Sigmoid colon (tissue), 7 donors: Measurements from ENCODE around the gene UTP14C. TPM values are rescaled to one million over a fixed set of nuclear protein-coding genes. Genes with fewer than 3 reads are reported as not detected.

Source experiments
- DNase-seq: peaks from one replicate; pipeline ENCODE4 v3.0.0-alpha.2; 2019
- H3K27ac ChIP-seq, 4 donors: fragments of 200-600 bp; sonication (generic); one replicate each; pipeline ENCODE4 v1.5.1; 2016 to 2019; ENCODE audit warnings: mild to moderate bottlenecking in 1 of 4
- H3K27me3 ChIP-seq, 3 donors: fragments of 200-600 bp; sonication (generic); one replicate each; pipeline ENCODE4 v1.5.1; 2019; ENCODE audit warnings: mild to moderate bottlenecking in 1 of 3
- H3K36me3 ChIP-seq, 4 donors: fragments of 200-600 bp; sonication (generic); one replicate each; pipeline ENCODE4 v1.5.1; 2016 to 2019
- H3K4me1 ChIP-seq, 4 donors: fragments of 200-600 bp; sonication (generic); one replicate each; pipeline ENCODE4 v1.5.1; 2017 to 2019
- H3K4me3 ChIP-seq, 4 donors: fragments of 200-600 bp; sonication (generic); one replicate each; pipeline ENCODE4 v1.5.1; 2017 to 2019; ENCODE audit warnings: mild to moderate bottlenecking in 2 of 4, moderate library complexity in 1 of 4
- H3K9me3 ChIP-seq, 4 donors: fragments of 200-600 bp in 3 of 4; sonication (generic) in 3 of 4; one replicate each; pipeline versions ENCODE4 v1.5.1 to v1.6.1; 2013 to 2019
- CTCF ChIP-seq, 4 experiments: fragments of 450-650 bp in 3 of 4; fragments of 200-600 bp in 1 of 4; IDR thresholded peaks; one replicate each; pipeline ENCODE4 v1.5.1; 2016 to 2019; ENCODE audit warnings: antibody characterized with exemption in 4 of 4, mild to moderate bottlenecking in 3 of 4, moderate library complexity in 2 of 4
- EP300 ChIP-seq, 4 donors: sonication (generic); formaldehyde crosslinking; IDR thresholded peaks; one replicate each; pipeline ENCODE4 v1.6.1; 2017; ENCODE audit warnings: antibody characterized with exemption in 4 of 4
- POLR2A ChIP-seq, 2 donors: fragments of 450-650 bp; IDR thresholded peaks; one replicate each; pipeline ENCODE4 v1.6.1; 2016; ENCODE audit warnings: antibody characterized with exemption in 2 of 2, mild to moderate bottlenecking in 2 of 2, moderate library complexity in 2 of 2
- POLR2AphosphoS5 ChIP-seq, 4 donors: sonication (generic); formaldehyde crosslinking; IDR thresholded peaks; one replicate each; pipeline ENCODE4 v1.6.1; 2017; ENCODE audit warnings: antibody characterized with exemption in 4 of 4
- WGBS, 2 donors: extraction: QIAGEN DNeasy Blood & Tissue Kit; methylation state at CpG; one replicate each; pipeline ENCODE4 v1.1.7; 2013; 5-methylcytosine and 5-hydroxymethylcytosine counted together
- intact Hi-C: fragments of 100-400 bp; cut with DNase I; formaldehyde crosslinking; loops from one replicate; pipeline ENCODE4 v1.15.1; 2023
- polyA plus RNA-seq, 3 donors: library from polyadenylated mRNA; stranded (reverse); fragments of 200-250 nt; gene quantifications; one replicate each; pipeline ENCODE4 v1.2.3, GENCODE V29; 2013
- total RNA-seq, 4 donors: library from RNA; depleted of rRNA; stranded (reverse); fragments of >200 nt; gene quantifications; one replicate each; pipeline ENCODE4 v1.1.0, GENCODE V29; 2016
- donor health status: healthy with polysubstance abuse.
- donor health status: Bipolar disorder and iron deficiency.
- donor health status: healthy.

Gene UTP14C
- total and polyA plus RNA-seq, 7 donors, result 1.8 to 18.2 (median 15.0) TPM

- H3K27ac ChIP-seq, result no peak overlapping the region
- no peak for TF ChIP-seq POLR2AphosphoS5 (IDR thresholded peaks at IDR 0.05)
- no peak for TF ChIP-seq POLR2A (IDR thresholded peaks at IDR 0.05)
- no peaks in the 10 kb centered on the region for H3K9me3 ChIP-seq
- H3K36me3 ChIP-seq, result no peaks in the 10 kb centered on the region
- H3K4me3 ChIP-seq, result no peak overlapping the region
- DNase-seq, result no peak
- H3K4me1 ChIP-seq, result peaks cover 0 to 15% (median 10%) of the 10 kb centered on the region in 4 donors
- H3K27me3 ChIP-seq, result no peaks in the 10 kb centered on the region
- WGBS, 2 donors, result 58 to 85% methylated on average over 8 of the region's 8 CpGs
- intact Hi-C loops, result no loop called here
These were observed 17.8 kb upstream of the UTP14C start for GRCh38 chr13:52006523-52007245.

DNA sequence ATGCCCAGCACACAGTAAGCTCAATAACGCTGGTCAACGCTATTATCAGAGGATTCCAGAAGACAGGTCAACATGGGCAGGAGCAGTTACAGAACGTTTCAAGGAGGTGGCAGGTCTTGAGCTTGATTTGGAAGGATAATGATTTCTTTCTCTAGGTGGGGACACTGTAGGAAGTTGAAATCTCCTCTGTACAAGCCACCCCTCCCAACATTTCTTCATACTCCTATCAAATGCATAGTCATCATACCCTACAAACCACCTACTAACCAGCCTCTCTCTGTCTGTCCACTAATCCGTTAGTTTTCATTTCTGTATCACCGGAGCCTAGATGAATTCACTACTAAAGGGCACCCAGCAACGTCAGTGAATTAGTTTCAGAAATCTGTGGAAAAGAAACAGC lies 14.5 kb upstream of the UTP14C start:
- H3K4me3 ChIP-seq, result no peak overlapping the region
- intact Hi-C loops, result loop anchor here (2.0 to 5.0 kb wide), 4 partner anchors 193 to 558 kb away; partner anchors contain the start of genes INTS6, VPS36 and WDFY2
- H3K36me3 ChIP-seq, result no peaks in the 10 kb centered on the region
- H3K27me3 ChIP-seq, result no peaks in the 10 kb centered on the region
- H3K4me1 ChIP-seq, result peaks cover 0 to 32% (median 19%) of the 10 kb centered on the region in 4 donors
- WGBS, 2 donors, result 63 to 71% methylated on average over 6 of the region's 6 CpGs
- no peak for TF ChIP-seq EP300 (IDR thresholded peaks at IDR 0.05)
- no peak for TF ChIP-seq POLR2AphosphoS5 (IDR thresholded peaks at IDR 0.05)
- no peak for TF ChIP-seq CTCF (IDR thresholded peaks at IDR 0.05)
- TF ChIP-seq POLR2A (IDR thresholded peaks at IDR 0.05), result no peak
- no peaks in the 10 kb centered on the region for H3K9me3 ChIP-seq
- no peak overlapping the region for H3K27ac ChIP-seq
- DNase-seq, result no peak

- Histone ChIP-seq H3K4me3 (peak within 1 kb of the TSS; percentile 67 to 92 (median 78)), H3K4me1 (peaks cover 0 to 32% (median 19%) of the 10 kb centered on the region in 4 donors), H3K27me3 (no peaks in the 10 kb centered on the region), H3K27ac (peak within 1 kb of the TSS; percentile 76 to 79 (median 77)), H3K9me3 (no peaks in the 10 kb centered on the region), H3K36me3 (no peaks in the 10 kb centered on the region)
- DNase-seq, result peak; percentile 68
- intact Hi-C loops, result loop anchor here (2.0 to 5.0 kb wide), 4 partner anchors 194 to 559 kb away; partner anchors contain the start of genes INTS6, VPS36 and WDFY2
- WGBS, 2 donors, result 2 to 4% methylated on average over 46 of the region's 46 CpGs
- no peak for TF ChIP-seq POLR2AphosphoS5 (IDR thresholded peaks at IDR 0.05)
- peak in 1 of 4 experiments; percentile 11 for TF ChIP-seq CTCF (IDR thresholded peaks at IDR 0.05)
These were observed 13.4 kb upstream of the UTP14C start, which contains the start of gene ATP7B for GRCh38 chr13:52010890-52011631. TSS of gene ATP7B (minus strand) at chr13:52011450. CDS start at chr13:52011337, 113 bp downstream.

DNA sequence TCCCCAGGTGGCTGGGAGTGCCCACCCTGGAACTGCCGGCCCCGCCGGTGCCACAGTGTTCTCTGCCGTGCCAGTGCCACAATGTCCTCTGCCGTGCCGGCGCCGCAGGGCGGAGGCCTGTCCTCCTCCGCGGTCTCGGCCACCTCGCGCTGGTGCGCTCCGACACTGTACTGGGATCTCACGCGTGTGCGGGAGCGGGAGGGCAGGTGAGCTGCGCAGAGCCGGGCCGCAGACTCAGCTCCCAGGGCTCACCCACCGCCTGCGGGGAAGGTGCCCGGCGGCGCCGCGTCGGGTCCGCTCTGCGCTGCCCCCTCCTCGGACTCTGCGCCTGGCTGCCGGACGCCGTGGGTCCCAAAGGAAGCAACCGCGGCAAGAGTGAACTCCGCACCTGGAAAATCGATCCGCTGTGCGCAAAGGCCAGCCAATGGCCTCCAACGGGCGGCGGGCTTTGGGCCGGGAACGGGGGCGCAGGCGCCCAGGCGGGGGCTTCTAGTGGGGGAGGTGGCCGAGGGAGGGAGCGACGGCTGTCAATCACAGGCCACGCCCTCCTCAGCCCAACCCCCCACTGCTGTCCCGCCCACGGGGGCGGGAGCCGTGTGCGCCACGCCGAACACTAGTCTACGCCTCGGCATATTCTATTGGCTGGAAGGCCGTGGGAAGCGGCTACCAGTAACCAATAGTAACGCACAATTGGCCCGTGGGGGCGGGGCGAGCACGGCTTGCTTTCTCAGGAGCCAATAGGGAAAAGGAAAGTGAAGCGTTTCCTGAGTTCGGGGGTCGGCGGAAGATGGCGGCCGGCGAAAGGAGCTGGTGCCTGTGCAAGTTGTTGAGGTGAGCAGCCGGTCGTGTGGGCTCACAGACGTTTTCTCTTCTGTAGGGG lies 12.6 kb upstream of the UTP14C start, which contains the start of gene ALG11:
TSS of gene ALG11 (plus strand) at position 767 of the 880 bp plus-strand sequence. CDS start at position 788, 21 bp downstream.
- no peaks in the 10 kb centered on the region for H3K36me3 ChIP-seq
- TF ChIP-seq POLR2AphosphoS5 (IDR thresholded peaks at IDR 0.05) (peak; percentile 48 to 90 (median 73)), POLR2A (IDR thresholded peaks at IDR 0.05) (peak; percentile 61 to 65), EP300 (IDR thresholded peaks at IDR 0.05) (no peak)
- intact Hi-C loops, result loop anchor here (2.0 to 5.0 kb wide), 4 partner anchors 195 to 560 kb away; partner anchors contain the start of genes INTS6, VPS36 and WDFY2
- H3K4me1 ChIP-seq, result peaks cover 0 to 32% (median 19%) of the 10 kb centered on the region in 4 donors
- no peaks in the 10 kb centered on the region for H3K9me3 ChIP-seq
- 0% methylated on average over 82 of the region's 82 CpGs for WGBS, 2 donors
- peak; percentile 99 for DNase-seq
- H3K27ac ChIP-seq, result peak within 1 kb of the TSS; percentile 76 to 79 (median 77)
- H3K27me3 ChIP-seq, result no peaks in the 10 kb centered on the region
- peak within 1 kb of the TSS; percentile 67 to 92 (median 78) for H3K4me3 ChIP-seq

DNA sequence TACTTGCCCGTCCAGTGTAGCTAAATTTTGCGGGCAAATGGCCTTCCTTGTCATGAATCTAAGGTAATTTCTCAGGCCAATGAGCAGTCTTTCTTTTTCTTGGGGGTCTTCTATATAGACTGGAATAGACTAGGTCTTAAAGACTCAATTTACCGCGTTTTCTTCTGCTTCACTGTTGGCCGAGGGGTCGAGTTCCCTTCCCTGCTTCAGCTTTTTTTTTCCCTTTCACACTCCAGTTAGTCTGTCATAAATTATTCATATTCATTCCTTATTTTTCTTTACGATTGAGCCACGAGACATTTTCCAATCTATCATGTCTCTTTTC lies 12.0 kb upstream of the UTP14C start:
- H3K27me3 ChIP-seq, result no peaks in the 10 kb centered on the region
- no peaks in the 10 kb centered on the region for H3K9me3 ChIP-seq
- 0% methylated on average over 8 of the region's 8 CpGs for WGBS, 2 donors
- no peak for TF ChIP-seq POLR2AphosphoS5 (IDR thresholded peaks at IDR 0.05)
- no peak for TF ChIP-seq POLR2A (IDR thresholded peaks at IDR 0.05)
- no peak for TF ChIP-seq CTCF (IDR thresholded peaks at IDR 0.05)
- TF ChIP-seq EP300 (IDR thresholded peaks at IDR 0.05), result no peak
- peak overlapping the region; percentile 67 to 92 (median 78) for H3K4me3 ChIP-seq
- intact Hi-C loops, result loop anchor here (5.0 kb wide), 3 partner anchors 195 to 560 kb away; partner anchors contain the start of genes INTS6 and WDFY2
- peak overlapping the region; percentile 58 to 79 (median 77) for H3K27ac ChIP-seq
- no peak for DNase-seq
- peaks cover 0 to 32% (median 19%) of the 10 kb centered on the region in 4 donors for H3K4me1 ChIP-seq
- no peaks in the 10 kb centered on the region for H3K36me3 ChIP-seq
